Loucy (cell line): ENCODE data around the gene GMEB2.

ENCODE experiments used
- H2AFZ ChIP-seq: fragments of 200-600 bp; sonication (generic); 2 replicates; pipeline ENCODE4 v1.6.0; 2016; ENCODE audit warnings: antibody characterized with exemption, mild to moderate bottlenecking, low read length, moderate library complexity
- H3F3A ChIP-seq: fragments of 200-600 bp; 2 replicates; pipeline ENCODE4 v1.6.0; 2016; ENCODE audit warnings: antibody characterized with exemption, low read depth, mild to moderate bottlenecking
- H3K27me3 ChIP-seq: fragments of 200-600 bp; sonication (generic); 2 replicates; pipeline ENCODE4 v1.6.1; 2014; ENCODE audit warnings: low read length, mild to moderate bottlenecking; ENCODE audit not compliant: insufficient read depth, poor library complexity, severe bottlenecking
- H3K36me3 ChIP-seq: fragments of 200-600 bp; sonication (generic); 2 replicates; pipeline ENCODE4 v1.6.1; 2016; ENCODE audit warnings: low read length; ENCODE audit not compliant: insufficient read depth
- H3K4me1 ChIP-seq: fragments of 200-600 bp; sonication (generic); 2 replicates; pipeline ENCODE4 v1.5.1; 2014; ENCODE audit warnings: low read length, mild to moderate bottlenecking; ENCODE audit not compliant: insufficient read depth, poor library complexity, severe bottlenecking
- H3K4me2 ChIP-seq: fragments of 200-600 bp; sonication (generic); 2 replicates; pipeline ENCODE4 v1.6.0; 2014; ENCODE audit warnings: antibody characterized with exemption, low read length, low read depth, mild to moderate bottlenecking; ENCODE audit not compliant: poor library complexity, severe bottlenecking
- H3K4me3 ChIP-seq: fragments of 200-600 bp; sonication (generic); 2 replicates; pipeline ENCODE4 v1.5.1; 2014; ENCODE audit warnings: low read length, mild to moderate bottlenecking, mixed read lengths; ENCODE audit not compliant: poor library complexity, severe bottlenecking
- H3K79me2 ChIP-seq: fragments of 200-600 bp; sonication (generic); 2 replicates; pipeline ENCODE4 v1.6.1; 2014; ENCODE audit warnings: low read length; ENCODE audit not compliant: insufficient read depth
- H3K9ac ChIP-seq: fragments of 200-600 bp; sonication (generic); 2 replicates; pipeline ENCODE4 v1.6.0; 2014; ENCODE audit warnings: mild to moderate bottlenecking, low read depth, low read length, moderate library complexity; ENCODE audit not compliant: poor library complexity, severe bottlenecking
- H3K9me2 ChIP-seq: fragments of 200-600 bp; sonication (generic); replicated peaks from 2 replicates; pipeline ENCODE4 v1.6.1; 2016; ENCODE audit warnings: low read depth, low read length, mixed read lengths
- H3K9me3 ChIP-seq: fragments of 200-600 bp; sonication (generic); 2 replicates; pipeline ENCODE4 v1.6.1; 2014; ENCODE audit warnings: mild to moderate bottlenecking, antibody characterized with exemption, low read length, low read depth; ENCODE audit not compliant: insufficient read depth
- H4K20me1 ChIP-seq: fragments of 200-600 bp; sonication (generic); 2 replicates; pipeline ENCODE4 v1.6.0; 2014; ENCODE audit warnings: antibody characterized with exemption, low read length, mild to moderate bottlenecking; ENCODE audit not compliant: insufficient read depth, poor library complexity, severe bottlenecking
- EZH2phosphoT487 ChIP-seq: fragments of 200-600 bp; IDR thresholded peaks from 2 replicates; pipeline ENCODE4 v1.6.1; 2018; ENCODE audit warnings: antibody characterized with exemption, mild to moderate bottlenecking, moderate library complexity, borderline replicate concordance
- TF ChIP-seq, protein P1 (sequence below): fragments of 200-600 bp; sonication (generic); conservative IDR thresholded peaks from 2 replicates; pipeline ENCODE4 v1.5.1; 2014; ENCODE audit warnings: mild to moderate bottlenecking, antibody characterized with exemption, low read length

The GMEB2 gene

DNA sequence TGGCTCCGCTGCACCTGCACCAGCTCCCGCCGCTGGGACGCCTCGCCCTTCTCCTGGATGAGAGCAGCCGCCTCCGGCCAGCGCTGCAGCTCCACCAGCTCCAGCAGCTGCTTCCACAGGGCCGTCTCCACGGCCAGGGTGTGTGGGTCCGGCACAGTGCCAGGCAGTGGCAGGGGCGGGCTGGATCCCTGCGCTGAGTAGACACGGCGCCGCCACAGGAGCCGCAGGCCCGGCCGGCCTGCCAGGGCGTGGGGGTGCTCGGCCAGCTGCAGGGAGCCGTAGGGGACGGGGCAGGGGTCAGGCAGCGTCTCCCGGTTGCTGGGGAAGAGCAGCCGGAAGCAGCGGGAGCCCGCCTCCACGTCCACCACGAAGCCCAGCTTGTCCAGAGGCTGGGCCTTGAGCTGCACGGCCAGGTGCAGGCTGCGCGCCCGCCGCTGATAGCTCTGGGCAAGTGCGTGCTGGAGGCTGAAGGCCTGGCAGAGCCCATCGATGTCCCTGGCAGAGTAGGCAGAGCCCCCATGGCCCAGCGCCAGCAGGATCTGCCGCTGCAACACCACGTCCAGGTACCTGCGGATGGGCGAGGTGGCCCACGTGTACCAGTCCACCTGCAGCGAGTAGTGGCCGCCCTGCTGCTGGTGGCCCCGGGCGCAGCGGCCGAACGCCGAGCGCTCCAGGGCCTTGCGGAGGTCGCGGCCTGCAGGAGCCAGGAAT, 63.5 kb downstream of the GMEB2 start:
- Histone ChIP-seq H3K4me2 (no peak overlapping the region), H3K36me3 (no peaks in the 10 kb centered on the region), H3F3A (no peaks in the 10 kb centered on the region), H3K9ac (no peak overlapping the region), H3K9me2 (no peaks in the 10 kb centered on the region), H4K20me1 (peaks cover 4% of the 10 kb centered on the region), H3K4me1 (peaks cover 11% of the 10 kb centered on the region), H3K9me3 (no peaks in the 10 kb centered on the region), H2AFZ (no peak overlapping the region), H3K79me2 (no peaks in the 10 kb centered on the region), H3K4me3 (no peak overlapping the region), H3K27me3 (no peaks in the 10 kb centered on the region)
- no peak for TF ChIP-seq EZH2phosphoT487
- TF ChIP-seq, protein P1, sequence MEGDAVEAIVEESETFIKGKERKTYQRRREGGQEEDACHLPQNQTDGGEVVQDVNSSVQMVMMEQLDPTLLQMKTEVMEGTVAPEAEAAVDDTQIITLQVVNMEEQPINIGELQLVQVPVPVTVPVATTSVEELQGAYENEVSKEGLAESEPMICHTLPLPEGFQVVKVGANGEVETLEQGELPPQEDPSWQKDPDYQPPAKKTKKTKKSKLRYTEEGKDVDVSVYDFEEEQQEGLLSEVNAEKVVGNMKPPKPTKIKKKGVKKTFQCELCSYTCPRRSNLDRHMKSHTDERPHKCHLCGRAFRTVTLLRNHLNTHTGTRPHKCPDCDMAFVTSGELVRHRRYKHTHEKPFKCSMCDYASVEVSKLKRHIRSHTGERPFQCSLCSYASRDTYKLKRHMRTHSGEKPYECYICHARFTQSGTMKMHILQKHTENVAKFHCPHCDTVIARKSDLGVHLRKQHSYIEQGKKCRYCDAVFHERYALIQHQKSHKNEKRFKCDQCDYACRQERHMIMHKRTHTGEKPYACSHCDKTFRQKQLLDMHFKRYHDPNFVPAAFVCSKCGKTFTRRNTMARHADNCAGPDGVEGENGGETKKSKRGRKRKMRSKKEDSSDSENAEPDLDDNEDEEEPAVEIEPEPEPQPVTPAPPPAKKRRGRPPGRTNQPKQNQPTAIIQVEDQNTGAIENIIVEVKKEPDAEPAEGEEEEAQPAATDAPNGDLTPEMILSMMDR, result no peak

DNA sequence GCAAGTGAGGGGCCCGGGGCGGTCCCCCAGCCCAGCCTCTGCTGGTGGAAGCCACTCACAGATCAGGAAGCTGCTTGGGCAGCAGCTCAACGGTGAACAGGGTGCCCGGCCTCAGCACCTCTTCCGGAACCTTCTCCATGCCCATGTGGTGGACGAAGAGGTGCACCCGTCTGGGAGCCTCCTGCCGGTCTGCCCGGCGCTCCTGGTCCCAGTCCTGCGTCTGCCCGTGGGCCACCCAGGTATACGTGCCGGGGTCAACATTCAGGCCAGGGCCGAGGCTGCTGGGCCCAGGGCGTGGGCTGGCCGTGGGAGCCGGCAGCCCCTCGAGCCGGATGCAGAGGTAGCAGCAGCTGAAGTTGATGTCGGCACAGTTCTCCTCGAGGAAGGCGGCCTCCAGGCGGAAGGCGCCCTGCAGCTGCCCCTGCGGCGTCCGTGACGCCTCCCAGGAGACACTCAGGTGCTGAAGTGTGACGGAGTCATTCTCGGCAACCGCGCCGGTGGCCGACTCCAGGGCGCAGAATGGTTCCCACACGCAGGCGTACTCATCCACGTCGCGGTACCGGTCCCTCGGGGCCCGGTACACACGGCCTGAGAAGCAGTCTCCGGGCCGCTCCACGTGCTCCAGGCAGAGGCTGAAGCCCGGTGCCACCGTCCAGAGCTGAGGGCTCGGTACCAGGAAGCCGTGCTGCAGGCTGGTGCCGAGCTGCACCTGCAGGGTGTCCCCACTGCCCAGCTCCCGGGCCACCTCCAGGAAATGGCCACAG, 64.3 kb downstream of the GMEB2 start:
- Histone ChIP-seq H3K27me3 (no peaks in the 10 kb centered on the region), H3K4me2 (no peak overlapping the region), H3K36me3 (no peaks in the 10 kb centered on the region), H3K9ac (no peak overlapping the region), H3K4me1 (peaks cover 4% of the 10 kb centered on the region), H3K4me3 (no peak overlapping the region), H3F3A (no peaks in the 10 kb centered on the region), H3K9me2 (no peaks in the 10 kb centered on the region), H4K20me1 (no peaks in the 10 kb centered on the region), H3K79me2 (no peaks in the 10 kb centered on the region), H3K9me3 (no peaks in the 10 kb centered on the region), H2AFZ (no peak overlapping the region)
- TF ChIP-seq EZH2phosphoT487, result no peak
- TF ChIP-seq, protein P1, result no peak

DNA sequence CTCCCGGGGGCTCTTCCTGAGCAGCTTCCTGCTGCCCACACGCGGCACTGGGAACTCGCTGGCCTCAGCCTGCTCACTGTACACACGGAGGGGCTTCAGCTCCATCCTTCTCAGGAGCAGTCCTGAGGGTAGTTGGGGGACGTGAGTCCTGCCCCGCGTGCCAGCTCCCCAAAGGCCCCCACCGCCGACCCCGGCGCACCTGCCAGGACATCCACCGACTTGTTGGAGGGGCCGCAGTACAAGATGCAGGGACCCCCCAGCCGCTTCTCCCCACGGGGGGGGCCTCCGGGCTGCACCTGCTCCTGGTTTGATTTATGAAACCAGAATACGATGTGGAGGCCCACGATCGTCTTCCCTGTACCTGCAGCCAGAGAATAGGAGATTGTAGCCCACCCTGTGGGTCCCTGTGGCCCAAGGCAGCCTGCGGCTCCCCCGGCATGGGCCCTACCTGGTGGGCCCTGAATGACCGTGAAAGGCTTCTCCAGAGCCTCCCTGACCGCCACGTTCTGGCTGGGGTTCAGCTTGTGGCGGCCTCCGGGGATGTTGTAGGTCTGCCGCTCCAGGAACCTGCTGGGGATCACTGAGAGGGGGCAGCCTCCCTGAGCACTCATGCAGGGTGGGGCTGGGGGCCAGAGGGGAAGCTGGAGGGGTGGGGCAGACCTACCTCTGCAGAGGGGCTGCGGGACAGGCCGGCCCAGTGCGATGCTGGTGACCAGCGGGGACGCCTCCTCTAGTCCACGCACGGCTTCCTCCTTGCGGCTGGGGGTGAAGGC, 65.1 kb downstream of the GMEB2 start:
- TF ChIP-seq EZH2phosphoT487, result no peak
- TF ChIP-seq, protein P1, result no peak
- Histone ChIP-seq H3K9me3 (no peaks in the 10 kb centered on the region), H3K9me2 (no peaks in the 10 kb centered on the region), H3K27me3 (no peaks in the 10 kb centered on the region), H3K9ac (no peak overlapping the region), H3K79me2 (no peaks in the 10 kb centered on the region), H4K20me1 (no peaks in the 10 kb centered on the region), H2AFZ (no peak overlapping the region), H3F3A (no peaks in the 10 kb centered on the region), H3K36me3 (no peaks in the 10 kb centered on the region), H3K4me2 (no peak overlapping the region), H3K4me3 (no peak overlapping the region), H3K4me1 (no peaks in the 10 kb centered on the region)
